Peyer's patch (tissue), 4 donors: ENCODE data around the gene SH3D21. TPM values are rescaled to one million over a fixed set of nuclear protein-coding genes. Genes with fewer than 3 reads are reported as not detected.

Experiments
- DNase-seq, 3 donors: peaks; one replicate each; pipeline ENCODE4 v3.0.0-alpha.2; 2017 to 2019
- H3K27ac ChIP-seq, 4 donors: fragments of 200-600 bp; sonication (generic); one replicate each; pipeline ENCODE4 v1.5.1; 2016 to 2019
- H3K27me3 ChIP-seq, 2 donors: fragments of 200-600 bp; sonication (generic); one replicate each; pipeline ENCODE4 v1.5.1; 2019
- H3K36me3 ChIP-seq, 3 donors: fragments of 200-600 bp; sonication (generic); one replicate each; pipeline ENCODE4 v1.5.1; 2016 to 2019
- H3K4me1 ChIP-seq, 4 donors: fragments of 200-600 bp; sonication (generic); one replicate each; pipeline ENCODE4 v1.5.1; 2016 to 2019
- H3K4me3 ChIP-seq, 4 donors: fragments of 200-600 bp; sonication (generic); 1 replicate in 3 of 4; 2 replicates in 1 of 4; pipeline ENCODE4 v1.5.1; 2016 to 2019; ENCODE audit warnings: mild to moderate bottlenecking in 1 of 4
- H3K9me3 ChIP-seq, 4 donors: fragments of 200-600 bp; sonication (generic); one replicate each; pipeline ENCODE4 v1.5.1; 2016 to 2019; ENCODE audit warnings: mild to moderate bottlenecking in 1 of 4
- POLR2A ChIP-seq, 2 donors: fragments of 450-650 bp; IDR thresholded peaks; one replicate each; pipeline ENCODE4 v1.5.1; 2017; ENCODE audit warnings: antibody characterized with exemption in 2 of 2, mild to moderate bottlenecking in 2 of 2, moderate library complexity in 2 of 2
- total RNA-seq, 4 donors: library from RNA; depleted of rRNA; stranded (reverse); fragments of >200 nt; gene quantifications; one replicate each; pipeline ENCODE4 v1.1.0, GENCODE V29; 2016
- TF ChIP-seq, protein P1 (sequence below), 6 experiments: fragments of 450-650 bp in 4 of 6; fragments of 200-600 bp in 2 of 6; sonication (generic) in 1 of 6; IDR thresholded peaks; one replicate each; pipeline ENCODE4 v1.5.1; 2017 to 2019; ENCODE audit warnings: antibody characterized with exemption in 6 of 6, mild to moderate bottlenecking in 3 of 6, moderate library complexity in 1 of 6

The SH3D21 gene
- total RNA-seq, 4 donors from 2014 or later, result 20.6 to 75.9 (median 24.8) TPM

DNA sequence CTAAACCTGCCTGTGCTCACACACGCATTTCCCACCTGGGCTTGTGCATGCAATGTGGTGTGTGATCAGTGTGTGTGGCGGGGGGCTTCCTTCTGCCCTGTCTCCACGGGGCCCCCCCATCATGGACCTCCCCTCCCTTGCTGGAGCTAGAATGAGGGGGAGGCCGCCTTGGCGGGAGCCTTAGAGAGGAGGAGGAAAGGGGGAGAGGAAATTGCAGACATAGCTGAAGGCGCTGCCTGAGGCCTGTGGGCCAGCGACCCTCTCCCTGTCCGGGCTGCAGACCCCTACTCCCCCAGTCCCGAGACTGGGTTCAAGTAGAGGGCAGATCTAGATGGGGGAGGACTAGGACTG lies 18.2 kb downstream of the SH3D21 start:
- no peak for DNase-seq
- Histone ChIP-seq H3K4me1 (peaks cover 0 to 39% (median 20%) of the 10 kb centered on the region in 4 donors), H3K4me3 (peak overlapping the region in 3 of 4 donors; percentile 72 to 91 (median 89)), H3K9me3 (no peaks in the 10 kb centered on the region), H3K27me3 (no peaks in the 10 kb centered on the region), H3K36me3 (no peaks in the 10 kb centered on the region), H3K27ac (peak overlapping the region; percentile 74 to 88 (median 80))
- TF ChIP-seq, protein P1, sequence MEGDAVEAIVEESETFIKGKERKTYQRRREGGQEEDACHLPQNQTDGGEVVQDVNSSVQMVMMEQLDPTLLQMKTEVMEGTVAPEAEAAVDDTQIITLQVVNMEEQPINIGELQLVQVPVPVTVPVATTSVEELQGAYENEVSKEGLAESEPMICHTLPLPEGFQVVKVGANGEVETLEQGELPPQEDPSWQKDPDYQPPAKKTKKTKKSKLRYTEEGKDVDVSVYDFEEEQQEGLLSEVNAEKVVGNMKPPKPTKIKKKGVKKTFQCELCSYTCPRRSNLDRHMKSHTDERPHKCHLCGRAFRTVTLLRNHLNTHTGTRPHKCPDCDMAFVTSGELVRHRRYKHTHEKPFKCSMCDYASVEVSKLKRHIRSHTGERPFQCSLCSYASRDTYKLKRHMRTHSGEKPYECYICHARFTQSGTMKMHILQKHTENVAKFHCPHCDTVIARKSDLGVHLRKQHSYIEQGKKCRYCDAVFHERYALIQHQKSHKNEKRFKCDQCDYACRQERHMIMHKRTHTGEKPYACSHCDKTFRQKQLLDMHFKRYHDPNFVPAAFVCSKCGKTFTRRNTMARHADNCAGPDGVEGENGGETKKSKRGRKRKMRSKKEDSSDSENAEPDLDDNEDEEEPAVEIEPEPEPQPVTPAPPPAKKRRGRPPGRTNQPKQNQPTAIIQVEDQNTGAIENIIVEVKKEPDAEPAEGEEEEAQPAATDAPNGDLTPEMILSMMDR (IDR thresholded peaks at IDR 0.05), result no peak
- TF ChIP-seq POLR2A (IDR thresholded peaks at IDR 0.05), result no peak

DNA sequence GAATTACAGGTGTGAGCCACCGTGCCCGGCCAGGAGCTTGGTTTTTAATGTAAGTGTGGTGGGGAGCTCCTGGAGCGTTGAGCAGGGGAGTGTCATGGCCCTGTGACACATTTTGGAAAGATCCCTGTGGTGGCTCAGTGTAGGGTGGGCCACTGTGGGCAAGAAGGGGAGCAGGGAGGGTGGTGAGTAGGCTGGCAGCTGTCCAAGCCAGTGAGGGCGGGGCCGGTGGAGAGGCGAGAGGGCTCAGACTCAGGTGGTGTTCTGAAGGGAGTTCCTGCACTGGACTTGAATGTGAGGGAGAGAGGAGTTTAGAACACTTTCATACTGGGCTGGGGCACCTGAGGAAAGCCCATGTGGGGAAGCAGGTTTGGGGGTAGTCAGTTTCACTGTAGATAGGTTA lies 20.3 kb downstream of the SH3D21 start:
- no peaks in the 10 kb centered on the region for H3K27me3 ChIP-seq
- H3K4me1 ChIP-seq, result peaks cover 0 to 25% (median 18%) of the 10 kb centered on the region in 4 donors
- H3K9me3 ChIP-seq, result no peaks in the 10 kb centered on the region
- H3K4me3 ChIP-seq, result no peak overlapping the region
- no peak overlapping the region for H3K27ac ChIP-seq
- no peak for DNase-seq
- TF ChIP-seq POLR2A (IDR thresholded peaks at IDR 0.05), result no peak
- TF ChIP-seq, protein P1 (IDR thresholded peaks at IDR 0.05), result no peak
- no peaks in the 10 kb centered on the region for H3K36me3 ChIP-seq

DNA sequence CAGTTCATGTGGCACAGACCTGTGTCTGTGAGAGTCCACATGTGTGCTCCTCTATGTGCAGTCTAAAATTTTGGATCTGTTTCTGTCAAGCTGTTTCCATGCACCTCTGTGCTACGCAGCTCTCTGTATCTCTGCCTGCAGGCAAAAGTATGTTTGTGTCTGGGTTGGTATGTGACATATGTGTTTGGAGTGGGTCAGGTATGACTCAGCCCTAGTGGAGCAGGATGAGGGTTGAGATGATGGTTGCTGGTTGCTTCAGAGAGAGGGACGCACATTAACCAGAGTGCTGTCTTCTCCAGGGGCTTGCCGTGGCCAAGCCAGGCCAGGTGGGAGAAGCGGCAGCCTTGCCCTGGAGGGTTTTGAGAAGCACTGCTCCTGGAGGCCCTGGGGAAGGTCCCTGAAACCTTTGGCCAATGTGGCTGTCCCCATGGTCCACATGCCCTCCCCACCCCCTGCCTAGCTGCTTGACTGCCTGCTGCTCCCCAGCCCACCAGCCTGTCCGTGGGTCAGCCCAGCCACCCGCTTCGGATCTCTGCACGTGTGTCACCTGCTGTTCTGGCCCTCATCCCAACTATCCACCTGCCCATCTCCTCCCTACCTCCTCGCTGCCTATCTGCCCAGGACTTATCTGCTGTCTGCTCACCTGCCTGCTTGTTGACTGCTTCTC lies 21.4 kb downstream of the SH3D21 start:
- Histone ChIP-seq H3K9me3 (no peaks in the 10 kb centered on the region), H3K27ac (no peak overlapping the region), H3K27me3 (no peaks in the 10 kb centered on the region), H3K36me3 (no peaks in the 10 kb centered on the region), H3K4me1 (peaks cover 0 to 14% (median 10%) of the 10 kb centered on the region in 4 donors), H3K4me3 (no peak overlapping the region)
- TF ChIP-seq, protein P1 (IDR thresholded peaks at IDR 0.05), result no peak
- no peak for TF ChIP-seq POLR2A (IDR thresholded peaks at IDR 0.05)
- no peak for DNase-seq

DNA sequence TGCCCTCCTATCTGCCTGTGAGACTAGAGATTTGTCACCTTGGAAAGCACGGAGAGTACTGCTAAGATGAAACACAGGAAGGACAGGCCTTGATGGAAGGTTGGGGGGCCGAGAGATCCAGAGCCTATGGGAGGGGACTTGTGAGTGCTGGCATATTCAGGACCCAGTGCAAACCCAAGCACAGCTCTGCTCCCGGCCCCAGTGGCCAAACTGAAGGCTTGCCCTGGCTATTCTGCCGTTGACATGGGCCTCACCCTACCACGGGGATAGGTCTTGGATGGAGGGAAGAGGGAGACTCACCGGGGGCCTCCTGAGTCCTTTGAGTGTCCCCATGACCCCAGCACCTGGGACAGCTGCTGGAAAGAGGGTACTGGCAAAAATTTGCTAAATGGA lies 21.9 kb downstream of the SH3D21 start:
- H3K4me3 ChIP-seq, result no peak overlapping the region
- no peaks in the 10 kb centered on the region for H3K27me3 ChIP-seq
- no peak for DNase-seq
- TF ChIP-seq, protein P1 (IDR thresholded peaks at IDR 0.05), result no peak
- no peak for TF ChIP-seq POLR2A (IDR thresholded peaks at IDR 0.05)
- H3K27ac ChIP-seq, result no peak overlapping the region
- no peaks in the 10 kb centered on the region for H3K9me3 ChIP-seq
- H3K4me1 ChIP-seq, result peaks cover 0 to 9% (median 7%) of the 10 kb centered on the region in 4 donors
- no peaks in the 10 kb centered on the region for H3K36me3 ChIP-seq

DNA sequence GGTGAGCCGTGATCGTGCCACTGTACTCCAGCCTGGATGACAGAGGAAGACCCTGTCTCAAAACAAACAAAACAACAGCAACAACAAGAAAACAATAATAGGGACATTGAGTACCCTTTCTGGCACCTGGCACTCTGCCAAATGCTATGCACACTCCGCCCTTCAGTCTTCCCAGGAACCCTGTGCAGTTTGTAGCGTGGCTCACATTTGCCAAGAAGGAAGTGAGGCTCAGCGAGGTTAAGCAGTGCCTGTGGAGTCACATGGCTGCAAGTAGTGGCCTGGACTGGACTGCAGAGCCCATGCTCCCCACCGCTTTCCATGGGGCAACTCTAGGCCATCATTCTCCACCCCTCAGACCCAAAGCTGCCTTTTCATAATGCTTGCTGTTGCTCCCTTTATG lies 22.5 kb downstream of the SH3D21 start:
- DNase-seq, result no peak
- no peak for TF ChIP-seq POLR2A (IDR thresholded peaks at IDR 0.05)
- TF ChIP-seq, protein P1 (IDR thresholded peaks at IDR 0.05), result no peak
- H3K36me3 ChIP-seq, result no peaks in the 10 kb centered on the region
- H3K9me3 ChIP-seq, result no peaks in the 10 kb centered on the region
- H3K4me1 ChIP-seq, result peaks cover 0 to 9% (median 7%) of the 10 kb centered on the region in 4 donors
- no peak overlapping the region for H3K27ac ChIP-seq
- H3K4me3 ChIP-seq, result no peak overlapping the region
- no peaks in the 10 kb centered on the region for H3K27me3 ChIP-seq
